ENCODE measurements around the gene DKK3. TPM values are rescaled to one million over a fixed set of nuclear protein-coding genes. Genes with fewer than 3 reads are reported as not detected.

Gene DKK3
- total RNA-seq, 3 donors from 2014 or later (not counting 1 experiment from before 2014, with no cell fraction given): 0.16 to 0.70 TPM; not detected in 1

- Mint-ChIP-seq H3K4me1 (peaks cover 0 to 7% of the 10 kb centered on the region in 2 donors), H3K27ac (no peak overlapping the region), H3K27me3 (ENCODE audit: low read depth in 2 of 2) (no peaks in the 10 kb centered on the region), H3K4me3 (no peak overlapping the region), H3K36me3 (no peaks in the 10 kb centered on the region), H3K9me3 (no peaks in the 10 kb centered on the region)
- 90% methylated on average over 8 of the region's 8 CpGs for WGBS (ENCODE audit: insufficient coverage)
- intact Hi-C loops (cut with micrococcal nuclease): no loop called here
- Histone ChIP-seq H3K27ac (ENCODE audit: low read length) (no peak overlapping the region), H3K27me3 (ENCODE audit: control insufficient read depth, insufficient read depth, low read length) (no peaks in the 10 kb centered on the region), H3K9me3 (ENCODE audit: control insufficient read depth, insufficient read depth, low read length) (no peaks in the 10 kb centered on the region), H3K4me1 (ENCODE audit: control insufficient read depth, insufficient read depth, low read length) (no peaks in the 10 kb centered on the region), H3K4me3 (ENCODE audit: low read length) (no peak overlapping the region), H3K36me3 (ENCODE audit: control insufficient read depth, insufficient read depth, low read length) (no peaks in the 10 kb centered on the region)
- TF ChIP-seq, protein P1, sequence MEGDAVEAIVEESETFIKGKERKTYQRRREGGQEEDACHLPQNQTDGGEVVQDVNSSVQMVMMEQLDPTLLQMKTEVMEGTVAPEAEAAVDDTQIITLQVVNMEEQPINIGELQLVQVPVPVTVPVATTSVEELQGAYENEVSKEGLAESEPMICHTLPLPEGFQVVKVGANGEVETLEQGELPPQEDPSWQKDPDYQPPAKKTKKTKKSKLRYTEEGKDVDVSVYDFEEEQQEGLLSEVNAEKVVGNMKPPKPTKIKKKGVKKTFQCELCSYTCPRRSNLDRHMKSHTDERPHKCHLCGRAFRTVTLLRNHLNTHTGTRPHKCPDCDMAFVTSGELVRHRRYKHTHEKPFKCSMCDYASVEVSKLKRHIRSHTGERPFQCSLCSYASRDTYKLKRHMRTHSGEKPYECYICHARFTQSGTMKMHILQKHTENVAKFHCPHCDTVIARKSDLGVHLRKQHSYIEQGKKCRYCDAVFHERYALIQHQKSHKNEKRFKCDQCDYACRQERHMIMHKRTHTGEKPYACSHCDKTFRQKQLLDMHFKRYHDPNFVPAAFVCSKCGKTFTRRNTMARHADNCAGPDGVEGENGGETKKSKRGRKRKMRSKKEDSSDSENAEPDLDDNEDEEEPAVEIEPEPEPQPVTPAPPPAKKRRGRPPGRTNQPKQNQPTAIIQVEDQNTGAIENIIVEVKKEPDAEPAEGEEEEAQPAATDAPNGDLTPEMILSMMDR (IDR thresholded peaks at IDR 0.05): no peak
- ATAC-seq (no peak), DNase-seq (no peak)
Measured at GRCh38 chr11:11985016-11985715, 23.3 kb downstream of the DKK3 start.

- Histone ChIP-seq H3K27ac (ENCODE audit: low read length) (no peak overlapping the region), H3K9me3 (ENCODE audit: control insufficient read depth, insufficient read depth, low read length) (no peaks in the 10 kb centered on the region), H3K4me3 (ENCODE audit: low read length) (no peak overlapping the region), H3K36me3 (ENCODE audit: control insufficient read depth, insufficient read depth, low read length) (no peaks in the 10 kb centered on the region), H3K27me3 (ENCODE audit: control insufficient read depth, insufficient read depth, low read length) (no peaks in the 10 kb centered on the region), H3K4me1 (ENCODE audit: control insufficient read depth, insufficient read depth, low read length) (no peaks in the 10 kb centered on the region)
- no peaks in the 10 kb centered on the region for H3K27me3 Mint-ChIP-seq (ENCODE audit: low read depth in 2 of 2)
- TF ChIP-seq, protein P1 (IDR thresholded peaks at IDR 0.05): no peak
- intact Hi-C loops (cut with micrococcal nuclease): no loop called here
- H3K36me3 Mint-ChIP-seq: no peaks in the 10 kb centered on the region
- no peaks in the 10 kb centered on the region for H3K9me3 Mint-ChIP-seq
- WGBS (ENCODE audit: insufficient coverage): 44% methylated on average over 5 of the region's 5 CpGs
- peaks cover 0 to 7% of the 10 kb centered on the region in 2 donors for H3K4me1 Mint-ChIP-seq
- H3K27ac Mint-ChIP-seq: no peak overlapping the region
- ATAC-seq: no peak
- no peak for DNase-seq
- H3K4me3 Mint-ChIP-seq: no peak overlapping the region
Measured at GRCh38 chr11:11984563-11984962, 23.9 kb downstream of the DKK3 start.

- Histone ChIP-seq H3K36me3 (ENCODE audit: control insufficient read depth, insufficient read depth, low read length) (no peaks in the 10 kb centered on the region), H3K4me1 (ENCODE audit: control insufficient read depth, insufficient read depth, low read length) (no peaks in the 10 kb centered on the region), H3K4me3 (ENCODE audit: low read length) (no peak overlapping the region), H3K27ac (ENCODE audit: low read length) (no peak overlapping the region), H3K27me3 (ENCODE audit: control insufficient read depth, insufficient read depth, low read length) (no peaks in the 10 kb centered on the region), H3K9me3 (ENCODE audit: control insufficient read depth, insufficient read depth, low read length) (no peaks in the 10 kb centered on the region)
- H3K9me3 Mint-ChIP-seq: no peaks in the 10 kb centered on the region
- no peaks in the 10 kb centered on the region for H3K27me3 Mint-ChIP-seq (ENCODE audit: low read depth in 2 of 2)
- DNase-seq (no peak), ATAC-seq (no peak)
- no peak overlapping the region for H3K27ac Mint-ChIP-seq
- H3K4me1 Mint-ChIP-seq: peaks cover 0 to 7% of the 10 kb centered on the region in 2 donors
- 76% methylated on average over 5 of the region's 5 CpGs for WGBS (ENCODE audit: insufficient coverage)
- H3K4me3 Mint-ChIP-seq: no peak overlapping the region
- intact Hi-C loops (cut with micrococcal nuclease): no loop called here
- TF ChIP-seq, protein P1 (IDR thresholded peaks at IDR 0.05): no peak
- no peaks in the 10 kb centered on the region for H3K36me3 Mint-ChIP-seq
Measured at GRCh38 chr11:11983427-11983826, 25.0 kb downstream of the DKK3 start.

DNA sequence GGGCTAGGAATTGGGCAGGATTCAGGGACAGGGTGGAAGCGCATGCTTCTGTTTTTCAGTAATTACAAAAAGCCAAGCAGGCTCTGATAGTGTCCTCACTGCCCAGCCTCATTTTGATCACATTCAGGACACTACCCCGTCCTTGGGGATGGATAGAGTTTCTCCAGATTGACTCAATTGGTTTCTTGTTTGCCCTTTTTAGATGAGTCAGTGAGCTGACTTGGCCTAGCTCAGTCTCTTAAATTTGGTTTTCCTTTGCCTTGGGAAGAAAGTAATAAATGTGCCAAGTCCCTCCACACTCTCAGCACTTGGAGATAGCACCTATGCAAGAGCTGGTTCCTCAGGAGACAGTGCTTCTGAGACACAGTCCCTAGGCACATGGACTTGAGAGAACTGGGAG lies 25.5 kb downstream of the DKK3 start:
- no peaks in the 10 kb centered on the region for H3K36me3 Mint-ChIP-seq
- no peaks in the 10 kb centered on the region for H3K27me3 Mint-ChIP-seq (ENCODE audit: low read depth in 2 of 2)
- no peaks in the 10 kb centered on the region for H3K36me3 ChIP-seq (ENCODE audit: control insufficient read depth, insufficient read depth, low read length)
- DNase-seq (no peak), ATAC-seq (no peak)
- H3K4me1 Mint-ChIP-seq: peaks cover 0 to 7% of the 10 kb centered on the region in 2 donors
- no peaks in the 10 kb centered on the region for H3K9me3 ChIP-seq (ENCODE audit: control insufficient read depth, insufficient read depth, low read length)
- TF ChIP-seq, protein P1 (IDR thresholded peaks at IDR 0.05): no peak
- no peaks in the 10 kb centered on the region for H3K27me3 ChIP-seq (ENCODE audit: control insufficient read depth, insufficient read depth, low read length)
- intact Hi-C loops (cut with micrococcal nuclease): no loop called here
- H3K27ac Mint-ChIP-seq: no peak overlapping the region
- H3K4me3 Mint-ChIP-seq: no peak overlapping the region
- no peak overlapping the region for H3K27ac ChIP-seq (ENCODE audit: low read length)
- H3K9me3 Mint-ChIP-seq: no peaks in the 10 kb centered on the region
- no peaks in the 10 kb centered on the region for H3K4me1 ChIP-seq (ENCODE audit: control insufficient read depth, insufficient read depth, low read length)
- H3K4me3 ChIP-seq (ENCODE audit: low read length): no peak overlapping the region
- WGBS (ENCODE audit: insufficient coverage): 97% methylated on average over 2 of the region's 2 CpGs
